COLO668 (cell line): ENCODE measurements around the gene CBARP.
A peak's percentile ranks its signal among the peaks of the same experiment; 100 is the strongest.

ENCODE experiments used
- DNase-seq: peaks from one replicate; lab custom pipeline; 2025; ENCODE audit not compliant: unreplicated experiment; lab: John Stamatoyannopoulos, UW

Gene CBARP

DNA sequence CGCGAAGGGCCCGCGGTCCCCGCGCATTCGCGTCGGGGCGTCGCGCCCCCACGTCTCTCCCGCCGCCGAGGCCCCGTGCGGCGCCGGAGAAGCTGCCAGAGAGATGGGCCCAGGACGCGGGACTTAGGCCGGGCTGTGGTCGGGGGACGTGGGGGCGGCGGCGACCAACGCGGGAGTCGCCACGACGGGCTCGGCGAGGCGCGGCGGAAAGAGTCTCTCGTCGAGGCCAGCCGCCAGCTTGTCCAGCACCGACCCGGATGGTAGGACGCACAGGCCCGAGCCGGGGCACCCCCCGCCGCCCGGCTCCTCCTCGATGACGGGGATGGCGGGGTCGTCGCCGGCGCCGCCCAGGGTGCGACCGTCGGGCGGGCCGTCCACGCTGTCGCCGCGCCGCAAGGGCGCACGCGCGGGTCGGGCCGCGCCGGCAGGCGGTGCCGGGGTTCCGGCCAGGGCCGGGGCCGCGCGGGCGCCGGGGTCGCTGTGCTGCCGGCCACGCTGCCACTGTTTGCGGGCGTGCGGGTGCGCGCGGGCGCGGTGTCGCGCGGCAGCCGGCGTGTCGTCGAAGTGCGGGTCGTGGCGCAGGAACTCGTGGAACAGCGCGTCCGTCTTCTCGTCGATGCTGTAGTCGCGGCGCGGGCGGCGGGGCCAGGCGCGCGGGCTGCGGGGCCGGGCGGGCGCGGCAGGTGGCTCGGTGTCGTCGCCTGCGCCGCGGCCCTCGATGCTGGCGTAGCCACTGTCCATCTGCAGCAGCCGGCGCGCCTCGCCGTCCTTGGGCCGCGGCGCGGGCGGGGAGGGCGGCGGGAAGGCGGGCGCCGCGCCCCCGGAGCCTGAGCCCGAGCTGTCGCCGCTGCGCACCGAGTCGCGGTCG, 8.5 kb downstream of the CBARP start:
- no peak for DNase-seq

DNA sequence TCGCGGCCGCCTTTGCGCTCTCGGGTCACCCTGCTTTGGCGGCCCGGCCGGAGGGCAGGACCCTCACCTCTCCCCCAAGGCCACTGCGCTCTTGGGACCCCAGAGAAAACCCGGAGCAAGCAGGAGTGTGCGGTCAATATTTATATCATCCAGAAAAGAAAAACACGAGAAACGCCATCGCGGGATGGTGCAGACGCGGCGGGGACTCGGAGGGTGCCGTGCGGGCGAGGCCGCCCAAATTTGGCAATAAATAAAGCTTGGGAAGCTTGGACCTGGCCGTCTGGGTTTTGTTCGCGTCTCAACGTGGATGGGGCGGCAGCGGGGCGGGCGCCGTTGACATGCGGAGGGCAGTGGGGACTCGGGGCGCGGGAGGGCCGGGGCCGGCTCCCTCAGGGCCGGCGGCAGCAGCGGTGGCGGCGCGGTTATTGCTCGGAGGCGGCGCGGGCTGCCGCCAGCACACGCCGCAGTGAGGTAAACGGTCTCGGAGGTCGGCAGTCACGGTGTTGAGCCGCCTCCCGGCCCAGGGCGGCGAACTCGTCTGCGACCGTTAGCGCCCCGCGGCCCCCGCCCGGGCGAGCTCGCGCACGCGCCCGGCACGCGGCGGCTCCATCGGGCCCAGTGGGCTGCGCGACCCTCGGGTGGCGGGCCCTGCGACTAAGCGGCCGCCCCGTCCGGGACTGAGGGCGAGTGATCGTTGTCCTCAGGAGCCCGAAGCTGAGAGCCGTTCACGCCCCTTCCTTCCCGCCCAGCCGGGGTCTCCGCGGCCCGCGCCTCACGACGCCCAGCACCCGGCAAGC, 9.4 kb downstream of the CBARP start:
- DNase-seq: no peak

DNA sequence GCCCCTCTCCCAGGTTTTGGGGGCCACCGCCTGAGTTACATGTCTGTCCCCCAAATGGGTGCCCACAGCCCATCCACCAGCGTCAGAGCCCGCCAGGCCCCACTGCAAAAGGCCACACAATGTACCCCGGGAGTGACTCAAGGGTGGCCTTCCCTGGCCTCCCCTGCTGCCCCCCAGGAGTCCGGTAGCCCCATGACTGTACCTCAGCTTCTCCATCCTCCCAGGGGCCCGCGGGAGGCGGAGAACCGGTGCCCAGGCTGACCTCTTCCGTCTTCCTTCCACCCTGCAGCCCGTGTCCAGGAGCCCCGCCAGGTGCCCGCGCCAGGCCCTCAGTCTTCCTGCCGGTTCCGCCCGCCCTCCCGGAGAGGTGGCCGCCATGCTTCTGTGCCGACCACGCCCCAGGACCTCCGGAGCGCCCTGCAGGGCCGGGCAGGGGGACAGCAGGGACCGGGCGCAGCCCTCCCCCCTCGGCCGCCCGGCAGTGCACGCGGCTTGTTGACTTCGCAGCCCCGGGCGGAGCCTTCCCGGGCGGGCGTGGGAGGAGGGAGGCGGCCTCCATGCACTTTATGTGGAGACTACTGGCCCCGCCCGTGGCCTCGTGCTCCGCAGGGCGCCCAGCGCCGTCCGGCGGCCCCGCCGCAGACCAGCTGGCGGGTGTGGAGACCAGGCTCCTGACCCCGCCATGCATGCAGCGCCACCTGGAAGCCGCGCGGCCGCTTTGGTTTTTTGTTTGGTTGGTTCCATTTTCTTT, 10.3 kb downstream of the CBARP start:
- no peak for DNase-seq

- no peak for DNase-seq
Observed at GRCh38 chr19:1226522-1227303, 11.1 kb downstream of the CBARP start.

DNA sequence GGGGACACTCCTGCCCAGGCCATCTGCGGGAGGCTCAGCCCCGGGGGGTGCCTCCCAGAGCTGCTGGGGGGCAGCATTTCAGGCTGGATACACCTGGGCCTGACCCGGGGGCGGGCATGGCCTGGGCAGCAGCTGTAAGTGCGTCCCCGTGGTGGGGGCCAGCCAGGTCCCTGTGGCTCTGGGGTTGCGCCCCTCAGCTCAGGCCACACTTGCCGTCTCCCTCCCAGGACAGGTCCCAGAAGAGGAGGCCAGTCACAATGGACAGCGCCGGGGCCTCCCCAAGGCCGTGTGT, 11.6 kb downstream of the CBARP start:
- no peak for DNase-seq

DNA sequence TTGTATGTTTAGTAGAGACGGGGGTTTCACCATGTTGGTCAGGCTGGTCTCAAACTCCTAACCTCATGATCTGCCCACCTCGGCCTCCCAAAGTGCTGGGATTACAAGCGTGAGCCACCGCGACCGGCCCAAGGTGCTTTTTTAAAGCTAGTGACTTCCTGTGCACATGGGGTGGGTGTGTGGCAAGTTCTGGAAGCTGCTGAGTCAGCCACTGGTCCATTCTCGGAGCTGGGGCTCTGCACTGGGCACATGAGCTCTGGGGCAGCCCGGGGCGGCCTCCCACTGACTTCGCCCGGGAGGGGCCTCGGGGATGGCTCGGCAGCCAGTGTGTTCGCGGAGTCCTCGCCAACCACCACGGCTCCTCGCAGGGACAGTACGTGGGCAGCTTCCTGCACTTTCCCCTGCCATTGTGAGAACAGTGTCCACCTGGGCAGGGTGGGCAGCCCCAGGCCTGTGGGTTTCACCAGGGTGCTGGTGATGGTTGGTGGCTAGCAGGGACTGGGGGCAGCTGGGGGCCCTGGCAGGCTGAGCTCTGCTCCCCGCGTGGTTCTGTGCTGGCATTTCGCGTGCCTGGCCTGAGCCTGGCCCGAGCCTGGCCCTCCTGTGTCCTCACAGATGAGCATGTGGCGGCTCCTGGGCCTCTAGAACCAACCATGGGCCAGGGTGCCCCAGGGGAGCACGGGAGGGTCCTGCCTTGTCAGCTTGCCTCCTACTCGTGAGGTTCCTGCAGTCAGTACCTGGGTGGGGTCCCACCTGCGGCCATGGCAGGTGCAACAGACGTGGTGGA, 12.2 kb downstream of the CBARP start:
- no peak for DNase-seq

DNA sequence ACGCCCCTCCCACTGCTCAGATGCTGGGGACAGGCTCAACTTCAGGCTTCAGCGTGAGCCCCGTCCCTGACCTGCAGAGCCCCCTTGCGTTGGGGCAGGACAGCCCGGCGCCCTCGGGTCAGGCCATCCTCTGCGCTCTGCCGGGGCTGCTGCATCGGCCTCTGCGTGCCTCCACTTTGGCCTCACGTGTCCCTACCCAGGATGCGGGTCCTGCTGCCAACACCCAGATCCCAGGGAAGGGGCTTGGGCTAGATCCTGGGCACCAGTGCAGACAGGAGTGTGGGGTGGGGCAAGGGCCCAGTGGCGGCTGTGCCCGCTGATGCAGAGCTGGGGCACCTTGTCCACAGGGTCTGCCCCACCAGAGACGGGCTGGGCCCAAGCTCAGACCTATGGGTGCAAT, 13.0 kb downstream of the CBARP start:
- no peak for DNase-seq

- no peak for DNase-seq
Observed at GRCh38 chr19:1224047-1224825, 13.6 kb downstream of the CBARP start.

DNA sequence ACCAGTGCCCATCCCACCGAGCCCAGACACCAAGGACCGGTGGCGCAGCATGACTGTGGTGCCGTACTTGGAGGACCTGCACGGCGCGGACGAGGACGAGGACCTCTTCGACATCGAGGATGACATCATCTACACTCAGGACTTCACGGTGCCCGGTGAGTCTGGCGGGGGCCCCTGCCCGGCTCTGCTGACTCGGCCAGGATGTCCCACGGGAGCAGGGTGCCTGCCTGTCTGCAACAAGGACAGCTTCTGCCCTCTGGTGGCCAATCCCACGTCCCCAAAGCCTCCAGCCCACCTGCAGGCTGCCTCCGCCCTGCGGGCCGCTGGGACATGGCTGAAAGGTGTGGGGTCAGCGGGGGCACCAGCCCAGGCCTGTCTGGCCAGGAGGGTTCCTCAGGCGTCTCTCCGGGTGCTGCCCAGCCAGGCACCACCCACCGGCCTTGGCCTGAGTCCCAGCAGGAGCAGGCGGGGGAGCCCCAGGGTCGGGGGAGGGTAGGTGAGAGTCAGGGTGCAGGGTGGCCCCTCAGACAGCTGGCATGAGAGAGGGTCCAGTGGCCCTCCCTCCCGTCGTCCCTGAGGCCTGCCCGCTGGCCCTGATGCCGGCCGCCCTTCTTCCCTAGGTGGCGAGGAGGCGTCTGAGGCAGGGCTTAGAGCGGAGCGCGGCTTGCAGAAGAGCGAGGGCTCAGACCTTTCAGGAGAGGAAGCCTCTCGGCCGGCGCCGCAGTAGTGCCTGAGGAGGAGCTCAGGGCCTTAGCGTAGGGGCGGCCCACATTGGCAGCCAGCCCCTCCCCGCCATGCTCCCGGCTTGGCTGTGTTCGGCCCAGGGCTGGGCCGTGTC, 14.6 kb downstream of the CBARP start:
- DNase-seq: peak; percentile 17

DNA sequence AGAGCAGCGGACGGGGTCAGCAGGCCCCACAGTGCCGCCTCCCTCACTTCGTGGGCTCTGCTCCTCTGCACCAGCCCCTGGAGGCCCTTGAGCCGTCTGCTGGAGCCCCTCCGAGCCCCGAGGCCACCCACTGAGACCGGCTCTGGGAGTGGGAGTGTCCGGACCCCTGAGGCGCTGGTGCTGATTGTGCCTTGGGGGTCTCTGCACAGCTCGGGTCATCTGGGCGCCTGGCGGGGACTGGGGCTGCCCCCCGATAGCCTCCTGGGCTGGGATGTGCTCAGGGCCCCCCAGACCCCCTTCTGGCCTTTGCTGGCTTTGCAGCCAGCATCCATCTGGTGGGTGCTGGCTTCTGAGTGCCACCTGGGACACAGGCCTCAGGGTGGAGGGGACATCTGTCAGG, 15.4 kb downstream of the CBARP start:
- DNase-seq: no peak

GRCh38 chr19:1221904-1222255, 15.9 kb downstream of the CBARP start:
- no peak for DNase-seq

DNA sequence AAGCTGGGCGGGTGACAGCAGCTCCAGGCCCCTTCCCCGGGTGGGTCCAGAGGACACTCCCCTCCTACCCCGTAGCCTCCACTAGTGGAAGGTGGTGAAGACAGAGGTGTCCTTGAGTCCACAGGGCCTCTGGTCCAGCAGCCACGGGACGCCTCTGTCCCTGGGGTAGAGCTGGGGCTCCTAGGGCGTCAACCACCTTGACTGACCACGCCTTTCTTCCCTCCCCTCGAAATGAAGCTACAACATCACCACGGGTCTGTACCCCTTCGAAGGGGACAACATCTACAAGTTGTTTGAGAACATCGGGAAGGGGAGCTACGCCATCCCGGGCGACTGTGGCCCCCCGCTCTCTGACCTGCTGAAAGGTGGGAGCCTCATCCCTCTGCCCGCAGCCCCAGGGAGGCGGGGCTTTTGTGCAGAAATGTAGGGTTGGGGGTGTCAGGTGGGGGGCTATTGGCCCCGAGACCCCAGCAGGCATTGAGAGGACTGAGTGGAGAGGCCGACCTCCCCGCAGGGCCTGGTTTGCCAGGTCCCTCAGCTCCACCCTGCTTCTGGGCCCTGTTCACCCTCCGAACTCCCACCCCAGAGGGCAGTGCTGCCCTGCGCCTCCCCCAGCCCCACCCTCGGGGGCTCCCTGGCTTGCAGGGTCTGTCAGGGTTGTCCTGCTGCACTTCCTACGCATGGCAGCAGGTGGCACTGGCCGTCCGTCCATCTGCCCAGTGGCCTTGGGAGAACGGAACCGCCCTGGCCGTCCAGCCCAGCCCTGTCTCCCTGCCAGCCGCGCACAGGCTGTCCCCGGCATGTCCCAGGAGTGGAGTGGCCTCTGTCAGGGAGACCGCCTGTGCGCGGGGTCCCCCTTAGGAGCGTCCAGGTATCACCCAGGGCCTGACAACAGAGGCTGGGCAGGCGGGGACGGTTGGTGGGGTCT, 16.6 kb downstream of the CBARP start:
- peak; percentile 25 for DNase-seq

GRCh38 chr19:1220477-1220930, 17.3 kb downstream of the CBARP start:
- DNase-seq: no peak

DNA sequence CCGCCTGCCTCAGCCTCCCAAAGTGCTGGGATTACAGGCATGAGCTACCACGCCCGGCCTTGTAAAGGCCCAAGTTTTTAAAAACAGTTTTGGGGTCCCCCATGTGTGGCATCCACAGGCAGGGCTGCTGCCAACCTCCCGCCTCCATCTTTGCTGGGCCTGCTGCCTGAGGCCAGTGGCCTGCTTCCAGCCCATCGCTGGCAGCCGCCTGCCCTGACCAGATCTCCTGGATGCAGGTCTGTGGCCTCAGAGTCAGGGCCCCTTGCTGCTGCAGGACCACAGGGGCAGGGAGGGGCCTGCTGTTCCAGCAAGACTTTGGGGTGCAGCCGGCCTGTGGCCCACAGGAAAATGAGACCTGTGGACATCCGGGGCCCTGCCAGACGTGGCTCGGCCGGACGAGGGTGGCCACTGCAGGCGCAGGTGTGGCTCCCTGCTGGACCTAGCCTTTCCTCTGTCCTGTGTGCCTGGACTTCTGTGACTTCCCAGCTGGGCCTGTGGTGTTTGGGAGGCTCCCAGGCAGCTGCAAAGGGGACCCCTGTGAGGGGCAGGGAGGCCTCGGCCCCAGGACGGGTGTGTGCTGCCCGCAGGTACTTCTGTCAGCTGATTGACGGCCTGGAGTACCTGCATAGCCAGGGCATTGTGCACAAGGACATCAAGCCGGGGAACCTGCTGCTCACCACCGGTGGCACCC, 17.9 kb downstream of the CBARP start:
- DNase-seq: no peak

- no peak for DNase-seq
Observed at GRCh38 chr19:1218751-1219567, 18.8 kb downstream of the CBARP start.

- no peak for DNase-seq
Observed at GRCh38 chr19:1217366-1217765, 20.4 kb downstream of the CBARP start.
